ENCODE results near the gene RBM22. TPM values are rescaled to one million over a fixed set of nuclear protein-coding genes. Genes with fewer than 3 reads are reported as not detected.

Gene RBM22
- total and polyA plus RNA-seq, 10 of the 15 experiments (the other 5 are each of a cell fraction or from before 2014, with no cell fraction given), result 26.3 to 66.4 (median 43.0) TPM

- Histone ChIP-seq H3K4me3 (no peak overlapping the region), H4K20me1 (ENCODE audit: control insufficient read depth, insufficient read depth) (no peaks in the 10 kb centered on the region), H3K36me3 (ENCODE audit: control insufficient read depth in 2 of 2, insufficient read depth in 2 of 2, low read length in 1 of 2) (no peaks in the 10 kb centered on the region), H3K4me2 (ENCODE audit: control insufficient read depth, insufficient read depth) (no peak overlapping the region), H3K4me1 (ENCODE audit: control insufficient read depth, insufficient read depth, low read length) (no peaks in the 10 kb centered on the region), H3K9me3 (replicated peaks; ENCODE audit: control insufficient read depth, insufficient read depth, low read length) (no peaks in the 10 kb centered on the region), H2AFZ (ENCODE audit: control insufficient read depth, low read depth, low read length) (no peak overlapping the region), H3K27ac (ENCODE audit: control insufficient read depth, insufficient read depth) (no peak overlapping the region), H3K79me2 (ENCODE audit: control insufficient read depth, insufficient read depth, low read length) (no peaks in the 10 kb centered on the region), H3K27me3 (replicated peaks in 1 of 2; ENCODE audit: control insufficient read depth in 2 of 2, insufficient read depth in 2 of 2, low read length in 1 of 2) (no peaks in the 10 kb centered on the region), H3K9ac (ENCODE audit: control insufficient read depth, insufficient read depth, low read length) (no peak overlapping the region)
- ChIA-PET POLR2A (interaction anchor here (1.1 kb wide), 1 partner anchor 16 kb away, joined by 3 read pairs; no protein-coding TSS in a partner anchor), SMC1A (ENCODE audit: uncharacterized antibody, unreplicated experiment) (interaction anchor here (0.6 to 1.1 kb wide), 4 partner anchors 12 to 80 kb away, joined by 3 read pairs; no protein-coding TSS in a partner anchor), CTCF (interaction anchor here (0.8 to 1.3 kb wide), 5 partner anchors 11 to 78 kb away, joined by 3 to 5 read pairs (median 3); no protein-coding TSS in a partner anchor), RAD21 (ENCODE audit: unreplicated experiment) (no interaction called here)
- intact Hi-C loops (cut with micrococcal nuclease; ENCODE audit: unreplicated experiment), result no loop called here
- ATAC-seq, result no peak
- no peak for DNase-seq (ENCODE audit: low read depth, low spot score)
- WGBS (ENCODE audit: insufficient coverage, insufficient replicate concordance, low lambda C conversion rate, missing lambda C conversion rate), result 19% methylated on average over 5 of the region's 5 CpGs
- in situ Hi-C loops (cut with MboI), result no loop called here
- no TSS peak for BruUV-seq (replicated peaks)
- FAIRE-seq, result no peak
- TF ChIP-seq DPF2 (IDR thresholded peaks at IDR 0.05) (no peak), HDAC2 (IDR thresholded peaks at IDR 0.05) (no peak), IRF4 (IDR thresholded peaks at IDR 0.05; ENCODE audit: low read depth, low read length) (no peak), MEF2A (IDR thresholded peaks at IDR 0.05; ENCODE audit: insufficient read depth, low read depth, low read length) (no peak), ATF2 (IDR thresholded peaks at IDR 0.05; ENCODE audit: low read length) (no peak), E2F4 (IDR thresholded peaks at IDR 0.05; ENCODE audit: low read depth, low read length) (no peak), HSF1 (IDR thresholded peaks at IDR 0.05; ENCODE audit: low read depth, low read length) (no peak), PBX3 (IDR thresholded peaks at IDR 0.05; ENCODE audit: insufficient replicate concordance, low read depth, low read length) (no peak), ZNF592 (IDR thresholded peaks at IDR 0.05) (no peak), SP1 (IDR thresholded peaks at IDR 0.05; ENCODE audit: low read depth, low read length) (no peak)
Observed at GRCh38 chr5:150641824-150642566, 58.9 kb downstream of the RBM22 start.
